ENCODE measurements around the gene EVL.

The EVL gene

DNA sequence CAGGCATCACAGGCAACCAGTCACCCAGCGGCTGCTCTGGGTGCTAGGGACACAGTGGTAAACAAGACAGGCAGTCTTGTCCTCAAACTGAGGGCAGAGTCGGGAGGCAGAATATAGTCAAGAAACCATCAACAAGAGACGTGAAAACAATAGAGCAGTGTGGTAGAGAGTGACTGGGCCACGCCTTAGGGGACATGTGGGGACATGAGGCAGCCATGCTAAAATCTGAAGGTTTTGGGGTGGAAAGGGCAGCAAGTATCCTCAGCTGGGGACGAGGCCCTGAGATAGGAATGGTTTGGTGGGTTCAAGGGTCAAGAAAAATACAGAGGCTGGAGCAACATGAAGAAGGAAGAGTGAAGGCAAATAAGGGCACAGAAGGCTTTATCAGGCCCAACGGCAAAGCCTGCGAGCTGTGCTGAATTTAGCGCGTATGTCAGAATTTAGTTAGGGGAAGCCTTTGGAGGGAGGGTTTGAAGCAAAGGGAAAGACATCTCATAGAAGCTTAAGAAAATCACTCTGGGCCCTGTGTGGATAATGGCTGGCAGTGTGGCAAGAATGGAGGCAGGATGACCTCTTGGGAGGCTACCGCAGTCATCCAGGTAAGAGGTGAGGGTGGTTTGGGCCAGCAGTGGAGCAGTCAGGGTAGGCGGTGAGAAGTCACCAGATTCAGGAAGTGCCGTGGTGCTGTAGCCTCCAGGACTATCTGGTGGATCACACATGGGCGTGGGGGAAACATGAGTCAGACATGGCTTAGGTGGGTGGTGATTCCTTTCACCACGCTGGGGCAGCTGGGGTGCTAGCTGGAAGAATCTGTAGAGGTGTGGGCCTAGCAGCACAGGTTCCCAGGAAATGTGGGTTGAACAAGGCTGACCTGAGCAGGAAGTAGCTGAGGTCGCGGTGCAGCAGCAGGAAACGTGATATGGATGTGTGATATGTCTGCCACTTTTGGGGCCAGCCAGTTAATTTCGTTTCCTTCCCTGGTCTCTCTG lies 3.0 kb downstream of the EVL start:
- no peak for DNase-seq

DNA sequence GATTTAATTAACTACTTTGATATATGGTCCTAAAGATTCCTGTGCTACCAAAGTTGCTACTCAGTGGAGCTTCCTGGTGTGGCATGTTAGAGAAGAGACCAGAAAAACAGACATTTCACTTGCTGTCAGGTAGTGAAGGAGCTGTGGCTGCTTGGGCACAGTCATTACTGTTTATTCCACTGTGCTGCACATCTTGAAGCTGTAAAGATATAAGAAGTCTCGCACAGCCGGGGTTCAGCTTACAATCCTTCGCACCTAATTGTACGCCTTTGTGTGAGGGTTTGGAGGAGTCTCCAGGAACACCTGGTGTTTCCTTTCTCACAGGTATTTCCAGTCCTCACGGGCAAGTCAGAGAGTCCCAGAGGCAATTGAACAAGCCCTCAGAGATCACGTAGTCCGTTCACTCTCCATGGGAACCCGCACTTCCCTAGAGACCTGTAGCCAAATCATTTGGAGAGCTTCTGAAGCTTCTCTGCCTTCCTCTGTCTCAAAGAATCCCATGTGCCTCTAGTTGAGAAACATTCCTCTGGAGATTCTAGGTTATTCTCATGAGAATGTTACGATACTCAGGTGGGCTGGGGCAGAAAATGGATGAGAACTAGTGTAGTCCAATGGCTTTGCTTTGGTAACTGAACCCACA lies 4.1 kb downstream of the EVL start:
- DNase-seq: peak in 1 of 3 experiments; percentile 76

DNA sequence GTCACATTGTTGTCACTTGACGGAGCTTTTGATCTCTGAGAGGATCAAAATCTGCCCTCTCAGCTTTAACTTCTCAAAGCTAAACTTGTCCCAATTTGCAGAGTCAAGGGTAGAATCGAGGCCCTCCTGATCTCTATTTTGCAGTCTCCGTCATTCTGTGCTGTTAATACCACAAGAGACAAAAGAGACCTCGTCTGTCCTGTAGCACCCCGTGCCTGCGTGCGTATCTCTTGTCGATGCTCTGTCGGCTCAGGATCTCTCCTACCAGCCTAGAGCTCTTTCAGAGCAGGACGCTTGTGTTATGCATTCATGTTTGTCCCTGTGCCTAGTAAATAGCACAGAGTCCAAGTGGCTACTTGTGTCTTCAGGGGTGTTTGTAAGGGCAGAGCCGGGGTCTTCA lies 5.1 kb downstream of the EVL start:
- DNase-seq: no peak

DNA sequence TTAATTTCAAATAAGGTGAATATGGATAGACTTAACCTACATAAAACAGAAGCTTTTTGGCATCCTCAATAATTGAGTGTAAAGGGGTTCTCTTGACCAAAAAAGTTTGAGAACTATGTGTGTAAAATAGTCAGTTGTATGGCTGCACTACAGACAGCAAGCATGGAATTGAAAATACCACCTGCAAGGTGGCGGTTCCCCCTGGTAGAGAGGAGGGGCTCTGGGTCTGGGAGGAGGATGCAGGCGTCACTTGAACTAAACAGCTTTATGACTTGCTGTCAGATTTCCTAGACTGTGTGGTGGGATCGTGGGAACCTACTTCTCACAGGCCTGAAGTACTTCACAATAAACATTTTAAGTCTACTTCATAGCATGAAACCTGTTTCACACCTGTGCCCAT lies 6.3 kb downstream of the EVL start:
- no peak for DNase-seq

DNA sequence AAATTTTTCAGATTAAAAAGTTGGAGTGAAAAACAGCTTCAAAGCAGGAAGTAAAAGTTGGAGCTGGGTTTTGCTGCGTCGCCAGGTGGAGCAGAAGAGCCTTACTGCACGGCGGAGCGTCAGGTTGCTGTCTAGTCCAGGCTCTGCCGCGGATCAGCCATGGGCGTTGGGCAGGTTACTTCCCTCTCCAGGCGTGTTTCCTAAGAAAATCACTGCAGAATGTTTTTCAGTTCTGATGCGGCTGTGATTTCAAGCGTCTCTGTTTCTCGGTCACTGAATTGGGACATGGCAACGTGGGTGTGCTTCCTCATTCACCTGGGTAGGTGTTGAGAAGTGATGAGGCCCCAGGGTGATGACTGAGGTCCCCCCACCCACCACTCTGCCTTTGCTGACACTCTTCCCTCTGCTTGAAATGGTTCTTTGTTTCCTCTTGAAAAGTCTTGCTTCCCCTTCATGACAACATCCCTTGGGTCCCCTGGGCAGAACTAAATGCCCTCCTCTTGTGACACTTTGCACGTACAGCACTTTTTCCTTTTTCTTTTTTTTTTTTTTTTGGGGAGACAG lies 7.6 kb downstream of the EVL start:
- no peak for DNase-seq

DNA sequence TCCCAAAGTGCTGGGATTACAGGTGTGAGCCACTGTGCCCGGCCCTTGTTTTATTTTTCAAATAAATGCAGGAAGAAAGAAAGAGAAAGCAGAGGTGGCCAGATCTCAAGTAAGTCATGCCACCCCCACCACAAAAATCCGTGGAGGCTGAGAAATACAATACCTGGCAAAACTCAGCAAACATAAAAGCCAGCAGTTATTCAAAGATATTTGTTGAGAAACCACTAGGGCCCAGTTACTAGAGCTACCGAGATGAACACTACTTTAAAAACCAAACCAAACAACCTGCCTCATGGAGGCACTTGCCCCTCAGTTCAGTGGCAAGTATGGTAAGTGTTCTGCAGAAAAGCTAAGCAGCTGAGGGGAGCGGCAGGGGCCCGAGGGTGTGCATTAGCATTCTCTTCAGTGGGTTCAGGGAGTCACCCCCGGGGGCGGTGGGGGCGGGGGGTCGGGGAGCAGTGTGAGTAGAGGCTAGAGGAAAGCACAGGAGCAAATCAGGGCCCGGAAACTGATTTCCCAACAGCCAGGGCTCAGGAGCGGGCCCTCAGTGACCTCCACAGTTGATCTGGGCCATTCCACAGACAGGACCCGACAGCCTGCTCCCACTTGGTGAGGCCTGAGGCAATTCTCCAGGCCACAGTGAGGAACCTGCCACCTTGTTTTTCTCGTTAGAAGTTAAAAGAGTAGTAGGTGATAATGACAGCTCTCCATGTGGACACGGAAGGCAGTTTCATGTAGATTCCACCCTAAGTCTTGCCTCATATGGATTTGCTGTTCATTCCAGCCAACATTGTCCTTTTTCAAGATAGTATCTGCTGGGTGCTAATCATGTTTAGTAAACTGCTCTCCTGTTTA lies 8.6 kb downstream of the EVL start:
- DNase-seq: no peak

DNA sequence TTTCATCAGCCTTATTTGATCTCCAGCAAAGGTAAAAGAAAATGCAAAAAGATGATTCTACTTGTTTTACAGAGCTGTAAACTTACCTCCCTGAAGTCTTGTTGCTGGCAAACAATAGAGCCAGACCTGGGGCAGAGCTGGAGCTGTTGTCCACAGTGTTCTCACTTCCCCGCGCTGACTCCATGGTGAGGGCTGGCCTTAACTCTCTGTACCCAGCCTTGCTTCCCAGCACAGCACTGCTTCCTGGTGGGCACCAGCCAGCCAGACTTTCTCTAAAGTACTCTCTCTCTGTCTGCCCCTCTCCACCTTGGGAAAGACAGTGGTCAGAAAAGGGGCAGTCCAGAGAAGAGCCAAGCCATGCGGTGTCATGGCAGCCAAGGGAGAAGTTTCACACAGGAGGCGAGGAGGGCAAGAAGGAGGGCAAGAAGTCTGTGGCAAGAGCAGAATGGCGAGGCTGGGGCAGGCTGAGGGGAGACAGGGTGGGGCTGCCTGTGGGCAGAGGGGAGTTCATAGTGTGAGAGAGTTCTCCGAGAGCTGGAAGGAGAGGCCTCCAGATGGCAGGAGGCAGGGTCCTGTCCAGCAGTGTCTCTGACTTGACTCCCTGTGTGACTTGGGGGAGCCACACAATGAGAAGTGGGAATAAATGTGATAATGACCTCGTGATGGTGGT lies 9.3 kb downstream of the EVL start:
- DNase-seq: no peak

DNA sequence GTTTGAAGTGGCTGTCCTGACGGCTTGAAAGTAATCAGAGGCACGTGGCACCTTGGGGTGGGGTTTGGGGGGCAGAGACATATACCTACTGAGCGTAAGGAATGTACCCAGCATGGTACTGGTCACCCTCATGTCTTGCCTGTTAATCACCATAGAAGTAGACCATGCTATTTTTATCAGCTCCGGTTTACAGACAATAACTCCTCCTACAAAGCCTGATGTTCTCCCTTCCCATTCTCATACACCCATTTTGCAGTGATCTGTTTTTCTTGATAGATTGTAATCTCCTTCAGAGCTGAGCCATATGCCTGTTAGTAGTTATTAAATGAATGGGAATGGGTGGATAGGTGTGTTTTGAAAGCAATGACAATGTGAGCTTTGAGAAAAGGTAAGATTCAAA lies 10.5 kb downstream of the EVL start:
- no peak for DNase-seq

DNA sequence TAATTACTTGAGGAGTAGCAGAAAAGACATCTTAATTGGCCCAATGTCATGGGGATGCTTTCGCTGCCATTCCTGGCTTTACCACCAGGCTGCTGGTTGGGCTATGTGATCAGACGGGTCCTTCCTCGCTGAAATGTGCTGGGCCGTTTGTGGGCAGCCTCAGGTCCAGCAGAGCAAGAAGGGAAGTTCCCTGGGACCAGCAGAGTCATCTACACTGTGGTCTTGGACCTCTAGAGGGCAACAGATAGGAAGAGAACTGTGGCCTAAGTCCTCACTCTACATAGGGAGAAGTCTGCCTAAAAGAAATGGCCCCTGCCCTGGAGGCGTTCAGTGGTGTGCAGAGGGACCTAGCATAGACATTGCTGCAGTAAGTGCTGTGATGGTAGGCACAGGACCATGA lies 10.9 kb downstream of the EVL start:
- no peak for DNase-seq

DNA sequence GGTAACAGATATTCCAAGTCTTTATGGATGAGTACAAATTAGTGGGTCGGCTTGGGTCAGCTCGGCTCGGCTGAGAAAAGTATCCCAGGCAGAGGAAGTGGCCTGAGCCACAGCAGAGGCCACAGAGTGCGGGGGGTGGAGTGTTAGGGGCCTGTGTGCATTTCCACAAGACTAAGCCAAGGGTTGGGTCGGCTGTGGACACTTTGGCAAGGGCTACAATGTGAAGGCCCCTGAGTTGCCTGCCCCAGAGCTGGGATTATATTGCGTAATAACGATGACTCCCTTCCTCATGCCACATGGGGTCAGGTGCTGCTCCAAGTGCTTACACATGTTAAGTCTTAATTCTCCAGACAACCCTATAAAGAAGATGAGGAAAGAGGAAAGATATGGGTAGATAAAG lies 11.4 kb downstream of the EVL start:
- no peak for DNase-seq

DNA sequence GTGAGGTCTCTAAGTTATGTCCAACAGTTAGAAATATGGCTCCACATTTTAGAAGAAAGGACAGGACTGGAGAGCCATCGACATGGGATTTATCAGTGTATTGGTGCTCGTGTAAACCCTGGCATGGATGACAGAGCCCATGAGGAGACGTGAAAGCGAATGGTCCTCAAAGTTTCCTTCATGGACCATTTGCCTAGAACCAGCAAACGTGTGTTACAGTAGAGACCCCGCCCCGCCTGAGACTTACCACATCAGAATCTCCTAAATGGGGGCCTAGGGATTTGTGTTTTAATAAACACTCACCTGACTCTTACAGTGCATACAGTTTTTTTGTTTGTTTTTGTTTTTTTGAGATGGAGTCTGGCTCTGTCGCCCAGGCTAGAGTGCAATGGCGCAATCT lies 12.2 kb downstream of the EVL start:
- no peak for DNase-seq

DNA sequence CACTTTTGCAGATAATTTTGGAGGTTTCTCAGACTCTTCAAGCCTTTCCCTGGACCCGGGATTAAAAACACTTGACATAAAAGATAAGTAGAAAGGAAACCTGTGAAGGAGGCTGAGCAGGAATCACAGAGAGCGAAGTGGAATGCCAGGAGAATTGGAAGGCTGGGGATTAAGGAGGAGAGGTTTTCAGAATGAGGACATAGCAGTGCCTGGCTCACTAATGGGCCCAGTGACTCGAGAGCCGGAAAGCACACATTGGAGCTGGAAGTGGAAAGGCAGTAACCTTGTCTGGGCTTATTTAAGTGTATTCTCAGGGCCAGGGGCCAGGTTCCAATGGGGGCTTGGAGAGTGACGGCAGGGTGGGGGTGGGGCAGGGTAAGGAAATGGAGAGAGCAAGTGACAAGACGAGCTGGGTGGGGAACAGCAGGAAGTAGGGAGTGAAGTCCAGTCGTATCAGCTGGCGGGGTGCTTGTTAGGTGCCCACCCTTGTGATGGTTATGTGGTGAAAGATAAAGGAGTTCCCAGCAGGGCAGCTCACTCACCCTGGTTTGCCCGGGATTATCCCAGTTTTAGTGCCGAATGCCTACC lies 13.1 kb downstream of the EVL start:
- DNase-seq: no peak

DNA sequence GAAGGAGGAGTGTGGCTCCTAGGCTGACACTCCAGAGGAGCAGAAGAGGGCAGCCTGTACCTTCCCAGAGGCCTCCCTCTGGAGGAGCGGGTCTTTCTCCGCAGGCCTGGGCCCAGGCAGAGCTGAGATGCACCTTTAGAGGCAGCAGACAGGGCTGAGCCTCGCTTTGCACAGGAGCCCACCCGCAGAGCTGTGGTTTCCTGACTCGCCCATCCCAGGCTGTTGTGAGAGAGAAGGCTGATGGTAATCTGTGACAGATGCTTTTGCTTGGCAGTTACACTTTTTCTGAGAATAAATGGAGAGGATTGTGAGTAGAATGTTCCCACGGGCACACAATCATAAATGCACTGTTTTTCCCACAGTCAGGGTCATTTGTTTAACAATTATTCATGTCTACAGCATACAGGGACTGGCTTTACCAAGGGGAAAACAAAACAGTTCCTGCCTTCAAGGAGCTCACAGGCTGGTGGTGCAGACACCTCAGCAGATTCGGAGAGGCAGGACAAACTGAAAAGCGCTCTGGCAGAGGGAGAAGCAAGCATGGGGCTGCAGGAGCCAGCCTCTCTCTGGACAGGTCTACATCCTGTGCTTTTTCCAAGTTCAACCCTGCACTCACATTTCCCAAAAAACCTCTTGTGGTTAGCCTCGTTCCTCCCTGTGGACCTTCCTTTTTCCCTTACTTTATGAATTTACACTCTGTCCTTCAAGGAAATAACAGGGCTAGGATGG lies 13.9 kb downstream of the EVL start:
- DNase-seq: peak in 1 of 3 experiments; percentile 66

DNA sequence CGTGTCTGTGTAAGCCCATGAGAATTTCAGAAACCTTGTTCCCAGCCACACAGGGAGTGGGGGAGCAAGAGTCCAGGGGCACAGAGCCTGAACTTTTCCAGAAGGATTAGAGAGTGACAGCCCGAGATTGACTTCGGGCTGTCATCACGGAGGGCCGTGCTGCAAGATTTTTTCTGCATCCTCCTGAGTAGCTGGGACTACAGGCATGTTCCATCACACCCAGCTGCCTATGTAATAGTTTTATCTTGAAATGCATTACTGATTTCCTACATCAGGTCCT lies 14.4 kb downstream of the EVL start:
- DNase-seq: no peak

DNA sequence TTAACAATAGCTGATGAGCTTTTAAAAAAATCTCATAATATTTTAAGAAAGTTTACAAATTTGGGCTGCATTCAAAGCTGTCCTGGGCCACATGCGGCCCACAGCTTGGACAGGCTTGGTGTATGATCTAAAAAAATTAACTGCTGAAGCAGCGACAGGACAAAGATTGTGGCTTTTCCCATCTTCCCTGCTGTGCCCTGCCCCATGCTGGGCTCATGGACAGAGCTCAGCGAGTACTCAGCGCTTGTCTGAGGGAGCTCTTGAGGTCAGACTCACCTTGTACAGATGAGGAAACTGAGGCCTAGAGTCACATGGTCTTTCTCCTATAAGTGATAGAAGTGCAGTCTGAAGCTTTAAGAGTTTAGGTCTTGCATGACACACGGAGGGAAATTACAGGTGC lies 15.0 kb downstream of the EVL start:
- no peak for DNase-seq

DNA sequence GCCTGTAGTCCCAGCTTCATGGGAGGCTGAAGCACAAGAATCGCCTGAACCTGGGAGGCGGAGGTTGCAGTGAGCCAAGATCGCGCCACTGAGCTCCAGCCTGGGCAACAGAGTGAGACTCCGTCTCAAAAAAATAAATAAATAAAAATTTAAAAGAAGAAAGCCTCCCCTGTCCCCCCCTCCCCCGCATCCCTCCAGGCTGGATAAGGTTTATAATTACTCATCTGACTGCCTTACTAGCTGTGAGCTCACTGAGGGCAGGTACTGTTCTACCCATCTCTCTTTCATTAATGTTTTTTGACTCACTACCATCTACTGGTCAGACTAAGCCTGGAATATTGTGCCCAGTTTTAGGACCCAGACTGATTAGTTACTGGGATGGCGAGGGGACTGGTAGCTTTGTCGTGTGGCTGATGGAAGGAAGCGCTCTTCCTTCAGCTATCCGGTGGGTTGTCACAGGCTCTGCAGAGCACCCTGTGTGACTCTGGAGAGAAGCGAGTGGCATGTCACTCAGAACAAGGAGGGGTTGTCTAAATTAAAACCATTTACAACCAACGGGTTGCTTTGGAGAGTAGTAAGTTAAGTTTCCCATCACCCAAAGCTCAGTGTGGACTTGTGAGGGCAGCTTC lies 16.9 kb downstream of the EVL start:
- DNase-seq: no peak

DNA sequence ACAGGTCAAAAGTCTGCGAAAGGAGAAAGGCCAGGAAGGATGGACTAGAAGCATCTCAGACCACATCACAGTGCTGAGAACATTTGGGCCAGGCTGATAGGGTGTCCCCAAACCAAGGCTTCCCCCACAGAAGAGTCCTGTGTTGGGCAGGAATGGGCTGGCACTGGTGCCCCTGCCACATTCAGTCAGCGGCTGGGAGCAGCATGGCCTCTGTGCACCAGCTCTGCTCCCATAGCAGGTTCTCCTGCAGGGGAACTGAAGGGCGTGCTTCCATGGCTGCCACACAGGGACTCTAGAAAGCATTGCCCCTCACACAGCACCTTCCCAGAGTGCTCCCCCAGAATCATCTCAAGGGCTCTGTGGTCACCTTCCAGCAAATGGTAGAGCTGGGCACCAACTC lies 17.5 kb downstream of the EVL start:
- no peak for DNase-seq

DNA sequence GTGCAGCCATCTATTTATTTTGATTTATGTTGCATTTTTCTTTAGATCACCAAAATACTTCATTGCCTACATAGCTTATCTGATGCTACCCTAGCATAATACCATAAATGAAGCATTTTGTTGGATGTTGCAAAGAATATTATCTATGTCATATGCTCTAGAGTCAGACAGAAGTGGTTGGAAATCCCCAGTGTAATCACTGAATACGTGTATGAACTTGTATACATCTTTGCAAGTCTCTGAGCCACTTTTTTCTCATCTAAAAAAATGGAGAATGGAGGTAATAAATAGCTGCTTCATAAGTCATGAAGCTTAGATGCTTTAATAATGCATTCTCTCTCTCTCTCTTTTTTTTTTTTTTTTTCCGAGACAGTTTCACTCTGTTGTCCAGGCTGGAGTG lies 18.5 kb downstream of the EVL start:
- no peak for DNase-seq

DNA sequence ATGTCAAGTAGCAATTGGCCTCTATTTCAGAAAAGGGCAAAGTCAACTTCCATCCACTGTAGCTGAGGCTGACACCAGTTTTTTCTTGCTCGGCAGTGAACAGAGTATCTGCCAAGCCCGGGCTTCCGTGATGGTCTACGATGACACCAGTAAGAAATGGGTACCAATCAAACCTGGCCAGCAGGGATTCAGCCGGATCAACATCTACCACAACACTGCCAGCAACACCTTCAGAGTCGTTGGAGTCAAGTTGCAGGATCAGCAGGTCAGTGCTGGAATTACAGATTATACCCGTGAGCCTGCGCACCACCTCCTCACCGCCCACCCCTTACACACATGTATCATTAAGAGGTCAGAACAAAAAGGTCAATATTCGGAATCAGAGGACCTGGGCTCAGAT lies 19.4 kb downstream of the EVL start:
- no peak for DNase-seq

DNA sequence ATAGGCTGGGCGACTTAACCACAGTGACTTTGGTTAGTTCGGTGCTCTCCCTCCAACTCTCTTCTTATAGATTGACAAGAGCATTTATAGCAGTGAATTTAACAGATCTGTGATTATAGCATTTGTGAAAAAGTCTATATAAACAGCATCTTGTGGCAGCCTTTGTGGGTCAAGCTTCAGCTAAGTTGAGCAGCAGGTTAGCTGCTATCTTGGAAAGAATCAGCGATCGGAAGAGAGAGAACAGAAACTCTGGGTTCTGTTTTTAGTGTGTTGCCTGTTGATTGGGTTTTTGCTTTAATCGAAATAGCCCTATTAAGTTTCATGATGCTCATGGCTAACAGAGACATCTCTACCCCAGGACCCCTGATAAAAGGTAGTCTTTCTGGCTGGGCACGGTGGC lies 20.2 kb downstream of the EVL start:
- DNase-seq: no peak

DNA sequence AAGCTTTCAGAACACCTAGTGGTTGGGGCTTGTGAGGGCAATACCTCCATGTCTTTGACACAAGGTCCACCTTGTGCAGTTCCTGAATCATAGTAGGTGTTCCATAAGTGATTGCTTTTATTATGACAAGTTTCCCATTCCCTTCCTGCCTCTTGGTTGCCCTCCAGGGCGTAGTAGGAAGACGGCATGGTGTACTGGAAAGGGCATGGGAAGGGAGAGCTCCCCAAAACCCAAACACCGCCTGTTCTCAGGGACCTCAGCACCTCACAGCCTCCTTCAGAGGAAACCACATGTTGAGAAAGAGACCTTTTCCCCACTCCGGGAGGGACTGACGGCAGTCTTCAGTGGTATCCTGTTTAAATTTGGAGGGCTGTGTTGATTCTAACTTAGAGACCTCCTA lies 21.1 kb downstream of the EVL start:
- DNase-seq: no peak

All from NCI-H1417 (cell line).